ENCODE results near the gene TXLNG. TPM values are rescaled to one million over a fixed set of nuclear protein-coding genes. Genes with fewer than 3 reads are reported as not detected.
"Not testable (repeated sequence)": the region's sequence is repeated elsewhere in the genome, so short reads cannot be mapped to it uniquely, and the experiment has no call there.

TXLNG gene
- total RNA-seq, 1 donor from 2014 or later: 13.9 TPM

DNA sequence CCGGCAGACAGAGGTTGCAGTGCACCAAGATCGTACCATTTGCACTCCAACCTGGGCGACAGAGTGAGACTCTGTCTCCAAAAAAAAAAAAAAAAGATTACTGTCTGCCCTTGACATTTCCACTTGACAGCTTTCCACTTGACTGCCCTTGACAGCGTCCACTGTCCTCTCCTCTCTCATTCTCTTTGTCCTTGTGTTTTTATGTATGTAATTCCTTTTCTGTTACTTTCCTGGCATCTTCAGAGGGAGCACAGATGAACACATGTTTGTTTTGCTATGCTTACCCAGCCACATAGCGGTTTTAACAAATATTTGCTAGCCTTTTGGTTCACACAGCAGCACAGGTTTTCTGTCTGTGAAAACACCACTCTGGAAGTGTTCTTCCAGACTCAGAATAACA, 40.6 kb upstream of the TXLNG start:
- no peaks in the 10 kb centered on the region for H3K4me1 Mint-ChIP-seq (ENCODE audit: unreplicated experiment)
- peaks cover 40% of the 10 kb centered on the region for H3K36me3 Mint-ChIP-seq (ENCODE audit: unreplicated experiment)
- TF ChIP-seq, protein P1, sequence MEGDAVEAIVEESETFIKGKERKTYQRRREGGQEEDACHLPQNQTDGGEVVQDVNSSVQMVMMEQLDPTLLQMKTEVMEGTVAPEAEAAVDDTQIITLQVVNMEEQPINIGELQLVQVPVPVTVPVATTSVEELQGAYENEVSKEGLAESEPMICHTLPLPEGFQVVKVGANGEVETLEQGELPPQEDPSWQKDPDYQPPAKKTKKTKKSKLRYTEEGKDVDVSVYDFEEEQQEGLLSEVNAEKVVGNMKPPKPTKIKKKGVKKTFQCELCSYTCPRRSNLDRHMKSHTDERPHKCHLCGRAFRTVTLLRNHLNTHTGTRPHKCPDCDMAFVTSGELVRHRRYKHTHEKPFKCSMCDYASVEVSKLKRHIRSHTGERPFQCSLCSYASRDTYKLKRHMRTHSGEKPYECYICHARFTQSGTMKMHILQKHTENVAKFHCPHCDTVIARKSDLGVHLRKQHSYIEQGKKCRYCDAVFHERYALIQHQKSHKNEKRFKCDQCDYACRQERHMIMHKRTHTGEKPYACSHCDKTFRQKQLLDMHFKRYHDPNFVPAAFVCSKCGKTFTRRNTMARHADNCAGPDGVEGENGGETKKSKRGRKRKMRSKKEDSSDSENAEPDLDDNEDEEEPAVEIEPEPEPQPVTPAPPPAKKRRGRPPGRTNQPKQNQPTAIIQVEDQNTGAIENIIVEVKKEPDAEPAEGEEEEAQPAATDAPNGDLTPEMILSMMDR (IDR thresholded peaks at IDR 0.05): no peak
- H3K9me3 Mint-ChIP-seq (ENCODE audit: unreplicated experiment): no peaks in the 10 kb centered on the region
- H3K27ac Mint-ChIP-seq (ENCODE audit: unreplicated experiment): no peak overlapping the region
- no peak overlapping the region for H3K4me3 Mint-ChIP-seq (ENCODE audit: unreplicated experiment)
- H3K27me3 Mint-ChIP-seq (ENCODE audit: unreplicated experiment): no peaks in the 10 kb centered on the region
- DNase-seq (ENCODE audit: extremely low spot score, unreplicated experiment): no peak

GRCh38 chrX:16748425-16748824, 37.8 kb upstream of the TXLNG start:
- Mint-ChIP-seq H3K27ac (ENCODE audit: unreplicated experiment) (no peak overlapping the region), H3K36me3 (ENCODE audit: unreplicated experiment) (peaks cover 39% of the 10 kb centered on the region), H3K9me3 (ENCODE audit: unreplicated experiment) (no peaks in the 10 kb centered on the region), H3K4me1 (ENCODE audit: unreplicated experiment) (no peaks in the 10 kb centered on the region), H3K27me3 (ENCODE audit: unreplicated experiment) (no peaks in the 10 kb centered on the region), H3K4me3 (ENCODE audit: unreplicated experiment) (no peak overlapping the region)
- TF ChIP-seq, protein P1 (IDR thresholded peaks at IDR 0.05): no peak
- DNase-seq (ENCODE audit: extremely low spot score, unreplicated experiment): no peak

GRCh38 chrX:16750136-16750535, 36.1 kb upstream of the TXLNG start:
- peaks cover 33% of the 10 kb centered on the region for H3K36me3 Mint-ChIP-seq (ENCODE audit: unreplicated experiment)
- DNase-seq (ENCODE audit: extremely low spot score, unreplicated experiment): no peak
- no peak overlapping the region for H3K4me3 Mint-ChIP-seq (ENCODE audit: unreplicated experiment)

GRCh38 chrX:16754019-16754418, 32.2 kb upstream of the TXLNG start:
- Mint-ChIP-seq H3K9me3 (ENCODE audit: unreplicated experiment) (no peaks in the 10 kb centered on the region), H3K4me1 (ENCODE audit: unreplicated experiment) (peaks cover 10% of the 10 kb centered on the region), H3K4me3 (ENCODE audit: unreplicated experiment) (no peak overlapping the region), H3K36me3 (ENCODE audit: unreplicated experiment) (peaks cover 36% of the 10 kb centered on the region), H3K27me3 (ENCODE audit: unreplicated experiment) (no peaks in the 10 kb centered on the region), H3K27ac (ENCODE audit: unreplicated experiment) (peak overlapping the region; percentile 35)
- no peak for DNase-seq (ENCODE audit: extremely low spot score, unreplicated experiment)
- TF ChIP-seq, protein P1 (IDR thresholded peaks at IDR 0.05): no peak

More at GRCh38 chrX:16750136-16750535, 36.1 kb upstream of the TXLNG start:
- TF ChIP-seq, protein P1 (IDR thresholded peaks at IDR 0.05): no peak
- H3K4me1 Mint-ChIP-seq (ENCODE audit: unreplicated experiment): peaks cover 5% of the 10 kb centered on the region
- H3K27me3 Mint-ChIP-seq (ENCODE audit: unreplicated experiment): no peaks in the 10 kb centered on the region
- no peaks in the 10 kb centered on the region for H3K9me3 Mint-ChIP-seq (ENCODE audit: unreplicated experiment)
- H3K27ac Mint-ChIP-seq (ENCODE audit: unreplicated experiment): no peak overlapping the region

GRCh38 chrX:16756724-16757123, 29.5 kb upstream of the TXLNG start:
- TF ChIP-seq, protein P1 (IDR thresholded peaks at IDR 0.05): no peak
- Mint-ChIP-seq H3K9me3 (ENCODE audit: unreplicated experiment) (no peaks in the 10 kb centered on the region), H3K36me3 (ENCODE audit: unreplicated experiment) (peaks cover 50% of the 10 kb centered on the region), H3K27ac (ENCODE audit: unreplicated experiment) (no peak overlapping the region), H3K4me1 (ENCODE audit: unreplicated experiment) (peaks cover 10% of the 10 kb centered on the region), H3K4me3 (ENCODE audit: unreplicated experiment) (no peak overlapping the region), H3K27me3 (ENCODE audit: unreplicated experiment) (no peaks in the 10 kb centered on the region)
- DNase-seq (ENCODE audit: extremely low spot score, unreplicated experiment): no peak

- not testable (repeated sequence) for H3K27ac Mint-ChIP-seq (ENCODE audit: unreplicated experiment); H3K4me3 Mint-ChIP-seq (ENCODE audit: unreplicated experiment); H3K27me3 Mint-ChIP-seq (ENCODE audit: unreplicated experiment); DNase-seq (ENCODE audit: extremely low spot score, unreplicated experiment); H3K9me3 Mint-ChIP-seq (ENCODE audit: unreplicated experiment); H3K4me1 Mint-ChIP-seq (ENCODE audit: unreplicated experiment)
- peaks cover 33% of the 10 kb centered on the region for H3K36me3 Mint-ChIP-seq (ENCODE audit: unreplicated experiment)
Measured at GRCh38 chrX:16761500-16761899, 24.8 kb upstream of the TXLNG start.
